WTC11 (cell line): ENCODE results near the gene SLC15A2.

Experiments
- TF ChIP-seq, protein P1 (sequence below): fragments of 200-600 bp; IDR thresholded peaks from 2 replicates; pipeline ENCODE4 v1.8.0; 2022; ENCODE audit warnings: antibody characterized with exemption
- TF ChIP-seq, protein P2 (sequence below): sonication (generic); formaldehyde crosslinking; IDR thresholded peaks from 2 replicates; pipeline ENCODE4 v1.8.0; 2022; ENCODE audit warnings: mild to moderate bottlenecking, missing genetic modification reagents

DNA sequence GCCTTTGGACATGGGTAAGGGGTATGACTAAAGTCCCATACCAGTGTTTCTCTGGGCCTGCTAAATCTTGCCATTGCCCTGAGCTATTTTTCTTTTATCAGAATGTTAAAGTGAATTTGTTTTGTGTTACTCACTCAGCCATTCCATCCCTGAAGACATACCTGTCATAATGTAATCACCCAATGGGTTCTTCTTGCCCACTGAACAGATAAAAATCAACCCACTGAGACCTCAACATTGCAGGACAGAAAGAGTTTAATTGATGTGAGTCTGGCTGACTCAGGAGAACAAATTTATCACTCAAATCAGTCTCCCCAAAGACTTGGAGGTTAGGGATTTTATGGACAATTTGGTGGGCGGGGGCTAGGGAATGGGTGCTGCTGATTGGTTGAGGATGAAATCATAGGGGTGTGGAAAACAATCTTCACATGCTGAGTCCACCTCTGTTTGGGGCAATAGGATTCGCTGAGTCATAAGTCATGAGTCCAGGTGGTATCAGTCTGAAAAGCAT lies 80.5 kb downstream of the SLC15A2 start:
- TF ChIP-seq, protein P1, sequence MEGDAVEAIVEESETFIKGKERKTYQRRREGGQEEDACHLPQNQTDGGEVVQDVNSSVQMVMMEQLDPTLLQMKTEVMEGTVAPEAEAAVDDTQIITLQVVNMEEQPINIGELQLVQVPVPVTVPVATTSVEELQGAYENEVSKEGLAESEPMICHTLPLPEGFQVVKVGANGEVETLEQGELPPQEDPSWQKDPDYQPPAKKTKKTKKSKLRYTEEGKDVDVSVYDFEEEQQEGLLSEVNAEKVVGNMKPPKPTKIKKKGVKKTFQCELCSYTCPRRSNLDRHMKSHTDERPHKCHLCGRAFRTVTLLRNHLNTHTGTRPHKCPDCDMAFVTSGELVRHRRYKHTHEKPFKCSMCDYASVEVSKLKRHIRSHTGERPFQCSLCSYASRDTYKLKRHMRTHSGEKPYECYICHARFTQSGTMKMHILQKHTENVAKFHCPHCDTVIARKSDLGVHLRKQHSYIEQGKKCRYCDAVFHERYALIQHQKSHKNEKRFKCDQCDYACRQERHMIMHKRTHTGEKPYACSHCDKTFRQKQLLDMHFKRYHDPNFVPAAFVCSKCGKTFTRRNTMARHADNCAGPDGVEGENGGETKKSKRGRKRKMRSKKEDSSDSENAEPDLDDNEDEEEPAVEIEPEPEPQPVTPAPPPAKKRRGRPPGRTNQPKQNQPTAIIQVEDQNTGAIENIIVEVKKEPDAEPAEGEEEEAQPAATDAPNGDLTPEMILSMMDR = no peak
- TF ChIP-seq, protein P2, sequence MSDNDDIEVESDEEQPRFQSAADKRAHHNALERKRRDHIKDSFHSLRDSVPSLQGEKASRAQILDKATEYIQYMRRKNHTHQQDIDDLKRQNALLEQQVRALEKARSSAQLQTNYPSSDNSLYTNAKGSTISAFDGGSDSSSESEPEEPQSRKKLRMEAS (CRISPR knock-in tag) = no peak
